Smooth muscle cell (in vitro differentiated cells): ENCODE measurements around the gene SGMS2. TPM values are rescaled to one million over a fixed set of nuclear protein-coding genes. Genes with fewer than 3 reads are reported as not detected.

Experiments
- DNase-seq: peaks from one replicate; lab custom pipeline; 2025; ENCODE audit not compliant: unreplicated experiment; lab: John Stamatoyannopoulos, UW
- H2AFZ ChIP-seq: fragments of 200-600 bp; sonication (generic); 2 replicates; pipeline ENCODE4 v1.6.0; 2016; ENCODE audit warnings: antibody characterized with exemption, low read depth, mild to moderate bottlenecking
- H3F3A ChIP-seq: fragments of 200-600 bp; sonication (generic); 2 replicates; pipeline ENCODE4 v1.6.0; 2017; ENCODE audit warnings: antibody characterized with exemption, low read depth
- H3K27ac ChIP-seq: fragments of 200-600 bp; sonication (generic); 2 replicates; pipeline ENCODE4 v1.5.1; 2016; ENCODE audit warnings: low read depth, mild to moderate bottlenecking
- H3K27me3 ChIP-seq: fragments of 200-600 bp; sonication (generic); 2 replicates; pipeline ENCODE4 v1.6.1; 2016; ENCODE audit warnings: low read depth, mild to moderate bottlenecking
- H3K36me3 ChIP-seq: fragments of 200-600 bp; sonication (generic); 2 replicates; pipeline ENCODE4 v1.5.1; 2016; ENCODE audit warnings: low read depth
- H3K4me1 ChIP-seq: fragments of 200-600 bp; sonication (generic); 2 replicates; pipeline ENCODE4 v1.5.1; 2016; ENCODE audit warnings: low read depth
- H3K4me2 ChIP-seq: fragments of 200-600 bp; sonication (generic); 2 replicates; pipeline ENCODE4 v1.6.0; 2016; ENCODE audit warnings: mild to moderate bottlenecking
- H3K4me3 ChIP-seq: fragments of 200-600 bp; sonication (generic); 2 replicates; pipeline ENCODE4 v1.5.1; 2016; ENCODE audit warnings: mild to moderate bottlenecking
- H3K79me2 ChIP-seq: fragments of 200-600 bp; sonication (generic); 2 replicates; pipeline ENCODE4 v1.6.0; 2016; ENCODE audit warnings: low read depth, mild to moderate bottlenecking
- H3K9ac ChIP-seq: fragments of 200-600 bp; sonication (generic); 2 replicates; pipeline ENCODE4 v1.6.0; 2016; ENCODE audit warnings: low read depth
- H3K9me3 ChIP-seq: fragments of 200-600 bp; sonication (generic); replicated peaks from 2 replicates; pipeline ENCODE4 v1.5.1; 2016; ENCODE audit warnings: low read depth
- H4K20me1 ChIP-seq: fragments of 200-600 bp; sonication (generic); 2 replicates; pipeline ENCODE4 v1.6.0; 2016; ENCODE audit warnings: low read depth
- WGBS: methylation state at CpG from one replicate; pipeline ENCODE4 v1.1.7; 2016; ENCODE audit warnings: low lambda C conversion rate; 5-methylcytosine and 5-hydroxymethylcytosine counted together
- polyA plus RNA-seq: library from polyadenylated mRNA; unstranded; fragments of >200 nt; fragmentation: Nextera tagmentation; extraction: Ambion mirVana; gene quantifications from 2 replicates; pipeline ENCODE4 v1.2.1, GENCODE V29; 2016
- total RNA-seq: library from RNA; depleted of rRNA; stranded (reverse); fragments of >200 nt; gene quantifications from 2 replicates; pipeline ENCODE4 v1.2.3, GENCODE V29; 2014
- TF ChIP-seq, protein P1 (sequence below): fragments of 200-600 bp; sonication (generic); IDR thresholded peaks from 2 replicates; pipeline ENCODE4 v1.5.1; 2017; ENCODE audit warnings: borderline replicate concordance, mild to moderate bottlenecking, antibody characterized with exemption; ENCODE audit not compliant: insufficient read depth, poor library complexity, severe bottlenecking

Gene SGMS2
- total and polyA plus RNA-seq, 2 experiments from 2014 or later = 16.2 to 55.5 TPM

DNA sequence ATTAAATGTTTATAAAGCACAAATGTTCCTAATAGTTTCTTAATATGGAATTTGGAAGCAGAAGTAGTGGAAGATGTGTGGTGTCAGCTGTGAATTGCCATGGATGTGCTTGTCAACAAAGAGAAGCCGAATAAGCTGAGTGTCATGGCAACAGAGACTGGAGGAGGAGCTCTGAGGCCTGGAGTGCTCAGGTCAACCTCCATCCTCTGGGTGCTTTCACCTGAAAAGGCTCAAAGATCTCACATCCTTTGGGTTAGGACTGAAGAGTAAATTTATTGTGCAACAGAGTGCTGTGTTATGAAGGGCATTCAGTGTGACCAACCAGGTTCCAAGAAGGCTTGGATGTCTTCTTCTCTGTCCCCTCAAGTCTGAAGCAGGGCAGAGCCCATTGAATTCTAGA is 18.7 kb downstream of the SGMS2 start:
- Histone ChIP-seq H3K9ac (no peak overlapping the region), H3K4me2 (no peak overlapping the region), H3K36me3 (no peaks in the 10 kb centered on the region), H2AFZ (no peak overlapping the region), H3K79me2 (peaks cover 25% of the 10 kb centered on the region), H3F3A (no peaks in the 10 kb centered on the region), H3K27ac (no peak overlapping the region), H4K20me1 (peaks cover 9% of the 10 kb centered on the region), H3K27me3 (no peaks in the 10 kb centered on the region), H3K4me3 (no peak overlapping the region), H3K9me3 (no peaks in the 10 kb centered on the region), H3K4me1 (no peaks in the 10 kb centered on the region)
- no peak for DNase-seq
- 87% methylated on average over 1 of the region's 1 CpG for WGBS
- TF ChIP-seq, protein P1, sequence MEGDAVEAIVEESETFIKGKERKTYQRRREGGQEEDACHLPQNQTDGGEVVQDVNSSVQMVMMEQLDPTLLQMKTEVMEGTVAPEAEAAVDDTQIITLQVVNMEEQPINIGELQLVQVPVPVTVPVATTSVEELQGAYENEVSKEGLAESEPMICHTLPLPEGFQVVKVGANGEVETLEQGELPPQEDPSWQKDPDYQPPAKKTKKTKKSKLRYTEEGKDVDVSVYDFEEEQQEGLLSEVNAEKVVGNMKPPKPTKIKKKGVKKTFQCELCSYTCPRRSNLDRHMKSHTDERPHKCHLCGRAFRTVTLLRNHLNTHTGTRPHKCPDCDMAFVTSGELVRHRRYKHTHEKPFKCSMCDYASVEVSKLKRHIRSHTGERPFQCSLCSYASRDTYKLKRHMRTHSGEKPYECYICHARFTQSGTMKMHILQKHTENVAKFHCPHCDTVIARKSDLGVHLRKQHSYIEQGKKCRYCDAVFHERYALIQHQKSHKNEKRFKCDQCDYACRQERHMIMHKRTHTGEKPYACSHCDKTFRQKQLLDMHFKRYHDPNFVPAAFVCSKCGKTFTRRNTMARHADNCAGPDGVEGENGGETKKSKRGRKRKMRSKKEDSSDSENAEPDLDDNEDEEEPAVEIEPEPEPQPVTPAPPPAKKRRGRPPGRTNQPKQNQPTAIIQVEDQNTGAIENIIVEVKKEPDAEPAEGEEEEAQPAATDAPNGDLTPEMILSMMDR = no peak

DNA sequence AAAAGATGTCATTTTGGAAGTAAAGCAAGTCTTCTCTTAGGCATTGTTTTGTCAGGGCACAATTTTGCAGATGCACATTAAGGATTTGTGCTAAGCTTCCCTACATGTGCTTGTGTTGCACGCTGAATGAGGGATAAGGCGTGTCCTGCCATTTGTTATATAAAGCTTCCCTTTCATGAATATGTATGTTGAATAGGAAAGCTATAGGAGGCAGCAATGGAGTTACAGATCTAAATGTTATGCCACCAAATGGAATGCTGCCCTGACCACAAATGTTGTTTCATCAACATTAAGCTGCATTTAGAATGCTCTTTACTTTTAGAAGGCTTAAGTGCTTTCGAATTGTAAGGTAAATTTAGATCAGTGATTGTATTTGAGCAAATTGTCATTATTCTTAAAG is 20.9 kb downstream of the SGMS2 start:
- Histone ChIP-seq H3K27me3 (no peaks in the 10 kb centered on the region), H3F3A (no peaks in the 10 kb centered on the region), H2AFZ (no peak overlapping the region), H3K9ac (no peak overlapping the region), H3K27ac (no peak overlapping the region), H3K36me3 (no peaks in the 10 kb centered on the region), H3K9me3 (no peaks in the 10 kb centered on the region), H3K4me2 (no peak overlapping the region), H3K79me2 (peaks cover 23% of the 10 kb centered on the region), H3K4me3 (no peak overlapping the region), H3K4me1 (no peaks in the 10 kb centered on the region), H4K20me1 (peaks cover 9% of the 10 kb centered on the region)
- TF ChIP-seq, protein P1 = no peak
- no peak for DNase-seq
- 75% methylated on average over 3 of the region's 3 CpGs for WGBS

DNA sequence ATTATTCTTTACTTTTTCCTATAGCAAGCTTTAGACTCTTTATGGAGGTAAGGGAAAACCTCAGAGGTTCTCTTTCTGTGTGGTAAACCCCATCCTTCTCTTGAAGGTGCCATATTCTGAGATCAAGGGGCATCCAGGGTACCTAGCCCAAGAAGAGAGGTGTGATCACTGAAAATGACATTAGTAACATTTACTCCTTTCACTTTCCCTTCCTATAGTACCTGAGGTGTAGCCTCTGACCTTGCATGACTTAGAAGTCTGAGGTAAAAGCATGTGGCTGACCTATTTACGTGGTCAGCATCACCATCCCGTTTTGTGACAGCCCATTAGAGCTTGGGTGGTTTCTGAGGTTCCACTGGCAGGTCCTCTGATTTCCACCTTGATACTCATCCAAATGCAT is 25.7 kb downstream of the SGMS2 start:
- Histone ChIP-seq H2AFZ (no peak overlapping the region), H4K20me1 (peaks cover 10% of the 10 kb centered on the region), H3K4me1 (no peaks in the 10 kb centered on the region), H3K9me3 (no peaks in the 10 kb centered on the region), H3K9ac (no peak overlapping the region), H3K4me3 (no peak overlapping the region), H3K27ac (no peak overlapping the region), H3F3A (peaks cover 8% of the 10 kb centered on the region), H3K4me2 (no peak overlapping the region), H3K79me2 (peaks cover 11% of the 10 kb centered on the region), H3K36me3 (no peaks in the 10 kb centered on the region), H3K27me3 (no peaks in the 10 kb centered on the region)
- TF ChIP-seq, protein P1 = no peak
- no peak for DNase-seq
- 98% methylated on average over 2 of the region's 2 CpGs for WGBS
